NCI-H2029 (cell line): ENCODE data around the gene LTBP1.

Source experiments
- DNase-seq: peaks from one replicate; lab custom pipeline; 2025; lab: John Stamatoyannopoulos, UW

Gene LTBP1

GRCh38 chr2:33313039-33313438 lies 366.3 kb downstream of the LTBP1 start:
- no peak for DNase-seq

- no peak for DNase-seq
Measured at GRCh38 chr2:33314541-33314940, 367.8 kb downstream of the LTBP1 start.

GRCh38 chr2:33316328-33316727 lies 369.6 kb downstream of the LTBP1 start:
- DNase-seq, result no peak

- DNase-seq, result no peak
Measured at GRCh38 chr2:33317369-33318007, 370.7 kb downstream of the LTBP1 start.

GRCh38 chr2:33318456-33318855 lies 371.7 kb downstream of the LTBP1 start:
- no peak for DNase-seq

- no peak for DNase-seq
Measured at GRCh38 chr2:33320573-33320972, 373.8 kb downstream of the LTBP1 start.

GRCh38 chr2:33321236-33321771 lies 374.6 kb downstream of the LTBP1 start:
- DNase-seq, result no peak

- DNase-seq, result no peak
Measured at GRCh38 chr2:33321876-33322483, 375.2 kb downstream of the LTBP1 start.

GRCh38 chr2:33322612-33323011 lies 375.9 kb downstream of the LTBP1 start:
- DNase-seq, result no peak

GRCh38 chr2:33323957-33324356 lies 377.2 kb downstream of the LTBP1 start:
- DNase-seq, result no peak

GRCh38 chr2:33326100-33326499 lies 379.3 kb downstream of the LTBP1 start:
- no peak for DNase-seq

GRCh38 chr2:33333433-33333832 lies 386.7 kb downstream of the LTBP1 start:
- DNase-seq, result no peak

GRCh38 chr2:33334083-33334482 lies 387.3 kb downstream of the LTBP1 start:
- DNase-seq, result no peak

GRCh38 chr2:33335516-33335915 lies 388.8 kb downstream of the LTBP1 start:
- no peak for DNase-seq

- no peak for DNase-seq
Measured at GRCh38 chr2:33336036-33336625, 389.4 kb downstream of the LTBP1 start.

- no peak for DNase-seq
Measured at GRCh38 chr2:33337385-33337960, 390.7 kb downstream of the LTBP1 start.

- DNase-seq, result no peak
Measured at GRCh38 chr2:33337981-33338380, 391.2 kb downstream of the LTBP1 start.

GRCh38 chr2:33339269-33339668 lies 392.5 kb downstream of the LTBP1 start:
- DNase-seq, result no peak

- no peak for DNase-seq
Measured at GRCh38 chr2:33340280-33340679, 393.5 kb downstream of the LTBP1 start.

- no peak for DNase-seq
Measured at GRCh38 chr2:33342171-33342570, 395.4 kb downstream of the LTBP1 start.

GRCh38 chr2:33342705-33343104 lies 396.0 kb downstream of the LTBP1 start:
- DNase-seq, result no peak

GRCh38 chr2:33343387-33343895 lies 396.7 kb downstream of the LTBP1 start:
- no peak for DNase-seq

GRCh38 chr2:33344230-33344629 lies 397.5 kb downstream of the LTBP1 start:
- DNase-seq, result no peak
